IMR-90 (cell line): ENCODE measurements around the gene ADGRL1.
"Not testable (repeated sequence)": the region's sequence is repeated elsewhere in the genome, so short reads cannot be mapped to it uniquely, and the experiment has no call there.

ENCODE experiments used
- BHLHE40 ChIP-seq: fragments of 150-350 bp; IDR thresholded peaks from 2 replicates; pipeline ENCODE4 v1.6.1; 2016; ENCODE audit warnings: mild to moderate bottlenecking, low read depth, low read length
- CEBPB ChIP-seq: IDR thresholded peaks from 2 replicates; pipeline ENCODE4 v1.6.1; 2012; ENCODE audit warnings: low read depth, low read length, improper control_type of control experiment
- MAFK ChIP-seq: IDR thresholded peaks from 2 replicates; pipeline ENCODE4 v1.6.1; 2012; ENCODE audit warnings: low read depth, low read length, improper control_type of control experiment
- MAZ ChIP-seq: IDR thresholded peaks from 2 replicates; pipeline ENCODE4 v1.6.1; 2012; ENCODE audit warnings: low read depth, mild to moderate bottlenecking, low read length, improper control_type of control experiment, moderate library complexity, borderline replicate concordance
- NFE2L2 ChIP-seq: fragments of 150-350 bp; IDR thresholded peaks from 2 replicates; pipeline ENCODE4 v1.6.1; 2016; ENCODE audit warnings: low read depth, mild to moderate bottlenecking, low read length
- POLR2A ChIP-seq: IDR thresholded peaks from 2 replicates; pipeline ENCODE4 v1.6.1; 2012; ENCODE audit warnings: mild to moderate bottlenecking, low read depth, low read length
- RAD21 ChIP-seq: IDR thresholded peaks from 2 replicates; pipeline ENCODE4 v1.6.1; 2012; ENCODE audit warnings: low read length, improper control_type of control experiment
- RCOR1 ChIP-seq: IDR thresholded peaks from 2 replicates; pipeline ENCODE4 v1.6.1; 2012; ENCODE audit warnings: mild to moderate bottlenecking, low read length, improper control_type of control experiment; ENCODE audit not compliant: insufficient replicate concordance
- RFX5 ChIP-seq: IDR thresholded peaks from 2 replicates; pipeline ENCODE4 v1.8.0; 2012; ENCODE audit warnings: low read depth, mild to moderate bottlenecking, low read length, moderate library complexity
- SMC3 ChIP-seq: fragments of 150-350 bp; IDR thresholded peaks from 2 replicates; pipeline ENCODE4 v1.6.1; 2016; ENCODE audit warnings: low read depth, mild to moderate bottlenecking, antibody characterized with exemption, low read length, moderate library complexity
- TF ChIP-seq, protein P1 (sequence below): fragments of 150-350 bp; IDR thresholded peaks from 2 replicates; pipeline ENCODE4 v1.6.1; 2016; ENCODE audit warnings: low read depth, mild to moderate bottlenecking, low read length, moderate library complexity, borderline replicate concordance
- TF ChIP-seq, protein P2 (sequence below): fragments of 150-350 bp; IDR thresholded peaks from 2 replicates; pipeline ENCODE4 v1.6.1; 2017; ENCODE audit warnings: mild to moderate bottlenecking, antibody characterized with exemption, low read length, low read depth
- TF ChIP-seq, protein P3 (sequence below): conservative IDR thresholded peaks from 2 replicates; pipeline ENCODE4 v1.5.1; 2012; ENCODE audit warnings: mild to moderate bottlenecking, low read depth, low read length, improper control_type of control experiment

DNA sequence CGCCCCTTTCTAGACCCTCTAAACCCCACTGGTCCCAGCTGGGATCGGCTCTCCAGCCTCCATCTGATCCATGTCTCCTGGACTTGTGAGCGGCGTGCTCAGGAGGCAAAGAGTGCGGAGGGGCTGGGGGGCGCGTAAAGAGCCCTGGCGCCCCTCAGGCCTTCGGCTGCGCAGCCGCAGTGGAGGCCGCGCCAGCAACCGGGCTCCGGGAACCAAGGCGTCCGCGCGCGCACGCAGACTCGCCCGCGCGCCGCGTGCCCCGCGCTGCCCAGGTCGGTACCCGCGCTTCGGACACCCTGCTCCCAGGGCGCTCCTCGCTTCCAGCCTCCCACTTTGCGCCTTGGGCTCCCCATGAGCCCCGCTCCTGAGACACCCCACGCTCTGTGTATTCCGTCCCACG, 3.4 kb upstream of the ADGRL1 start:
- TF ChIP-seq, protein P1, sequence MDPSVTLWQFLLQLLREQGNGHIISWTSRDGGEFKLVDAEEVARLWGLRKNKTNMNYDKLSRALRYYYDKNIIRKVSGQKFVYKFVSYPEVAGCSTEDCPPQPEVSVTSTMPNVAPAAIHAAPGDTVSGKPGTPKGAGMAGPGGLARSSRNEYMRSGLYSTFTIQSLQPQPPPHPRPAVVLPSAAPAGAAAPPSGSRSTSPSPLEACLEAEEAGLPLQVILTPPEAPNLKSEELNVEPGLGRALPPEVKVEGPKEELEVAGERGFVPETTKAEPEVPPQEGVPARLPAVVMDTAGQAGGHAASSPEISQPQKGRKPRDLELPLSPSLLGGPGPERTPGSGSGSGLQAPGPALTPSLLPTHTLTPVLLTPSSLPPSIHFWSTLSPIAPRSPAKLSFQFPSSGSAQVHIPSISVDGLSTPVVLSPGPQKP: not testable (repeated sequence)
- TF ChIP-seq, protein P2, sequence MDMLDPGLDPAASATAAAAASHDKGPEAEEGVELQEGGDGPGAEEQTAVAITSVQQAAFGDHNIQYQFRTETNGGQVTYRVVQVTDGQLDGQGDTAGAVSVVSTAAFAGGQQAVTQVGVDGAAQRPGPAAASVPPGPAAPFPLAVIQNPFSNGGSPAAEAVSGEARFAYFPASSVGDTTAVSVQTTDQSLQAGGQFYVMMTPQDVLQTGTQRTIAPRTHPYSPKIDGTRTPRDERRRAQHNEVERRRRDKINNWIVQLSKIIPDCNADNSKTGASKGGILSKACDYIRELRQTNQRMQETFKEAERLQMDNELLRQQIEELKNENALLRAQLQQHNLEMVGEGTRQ: not testable (repeated sequence)
- TF ChIP-seq, protein P3, sequence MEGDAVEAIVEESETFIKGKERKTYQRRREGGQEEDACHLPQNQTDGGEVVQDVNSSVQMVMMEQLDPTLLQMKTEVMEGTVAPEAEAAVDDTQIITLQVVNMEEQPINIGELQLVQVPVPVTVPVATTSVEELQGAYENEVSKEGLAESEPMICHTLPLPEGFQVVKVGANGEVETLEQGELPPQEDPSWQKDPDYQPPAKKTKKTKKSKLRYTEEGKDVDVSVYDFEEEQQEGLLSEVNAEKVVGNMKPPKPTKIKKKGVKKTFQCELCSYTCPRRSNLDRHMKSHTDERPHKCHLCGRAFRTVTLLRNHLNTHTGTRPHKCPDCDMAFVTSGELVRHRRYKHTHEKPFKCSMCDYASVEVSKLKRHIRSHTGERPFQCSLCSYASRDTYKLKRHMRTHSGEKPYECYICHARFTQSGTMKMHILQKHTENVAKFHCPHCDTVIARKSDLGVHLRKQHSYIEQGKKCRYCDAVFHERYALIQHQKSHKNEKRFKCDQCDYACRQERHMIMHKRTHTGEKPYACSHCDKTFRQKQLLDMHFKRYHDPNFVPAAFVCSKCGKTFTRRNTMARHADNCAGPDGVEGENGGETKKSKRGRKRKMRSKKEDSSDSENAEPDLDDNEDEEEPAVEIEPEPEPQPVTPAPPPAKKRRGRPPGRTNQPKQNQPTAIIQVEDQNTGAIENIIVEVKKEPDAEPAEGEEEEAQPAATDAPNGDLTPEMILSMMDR: not testable (repeated sequence)
- not testable (repeated sequence) for TF ChIP-seq POLR2A, MAZ, MAFK, RAD21, SMC3, NFE2L2, RFX5, BHLHE40, RCOR1, CEBPB
